ENCODE data around the gene RDH13. TPM values are rescaled to one million over a fixed set of nuclear protein-coding genes. Genes with fewer than 3 reads are reported as not detected.

The RDH13 gene
- total and polyA plus RNA-seq, 4 donors = 9.2 to 30.5 (median 18.6) TPM

GRCh38 chr19:55044286-55044685, 18.7 kb downstream of the RDH13 start:
- Histone ChIP-seq H3K9me3 (ENCODE audit: control insufficient read depth in 4 of 4, insufficient read depth in 3 of 4, low read length in 3 of 4) (no peaks in the 10 kb centered on the region), H3K36me3 (ENCODE audit: control insufficient read depth in 4 of 4, insufficient read depth in 4 of 4, low read length in 4 of 4) (peaks cover 0 to 45% (median 5%) of the 10 kb centered on the region in 4 donors), H3K27me3 (ENCODE audit: control insufficient read depth in 3 of 3, insufficient read depth in 3 of 3, low read length in 2 of 3) (no peaks in the 10 kb centered on the region), H3K27ac (ENCODE audit: low read depth in 1 of 2, low read length in 1 of 2) (no peak overlapping the region), H3K4me3 (no peak overlapping the region), H3K4me1 (ENCODE audit: control insufficient read depth in 5 of 5, insufficient read depth in 5 of 5, low read length in 5 of 5) (peaks cover 0 to 2% (median 0%) of the 10 kb centered on the region in 5 donors), H3K9ac (ENCODE audit: insufficient read depth in 1 of 2, low read length in 2 of 2) (no peak overlapping the region)
- ATAC-seq (ENCODE audit: insufficient read depth, low FRiP score) (no peak), DNase-seq (no peak)
- TF ChIP-seq CTCF (IDR thresholded peaks at IDR 0.05; ENCODE audit: control extremely low read depth, extremely low read depth) = no peak
- WGBS, 2 donors = 92 to 94% methylated on average over 5 of the region's 5 CpGs

- H3K4me1 ChIP-seq (ENCODE audit: control insufficient read depth in 5 of 5, insufficient read depth in 5 of 5, low read length in 5 of 5) = peaks cover 0 to 2% (median 0%) of the 10 kb centered on the region in 5 donors
- H3K9ac ChIP-seq (ENCODE audit: insufficient read depth in 1 of 2, low read length in 2 of 2) = no peak overlapping the region
- DNase-seq (no peak), ATAC-seq (ENCODE audit: insufficient read depth, low FRiP score) (no peak)
- H3K9me3 ChIP-seq (ENCODE audit: control insufficient read depth in 4 of 4, insufficient read depth in 3 of 4, low read length in 3 of 4) = no peaks in the 10 kb centered on the region
- no peak overlapping the region for H3K4me3 ChIP-seq
- no peak for TF ChIP-seq CTCF (IDR thresholded peaks at IDR 0.05; ENCODE audit: control extremely low read depth, extremely low read depth)
- 67 to 68% methylated on average over 11 of the region's 11 CpGs for WGBS, 2 donors
- H3K36me3 ChIP-seq (ENCODE audit: control insufficient read depth in 4 of 4, insufficient read depth in 4 of 4, low read length in 4 of 4) = peaks cover 0 to 29% (median 5%) of the 10 kb centered on the region in 4 donors
- no peaks in the 10 kb centered on the region for H3K27me3 ChIP-seq (ENCODE audit: control insufficient read depth in 3 of 3, insufficient read depth in 3 of 3, low read length in 2 of 3)
- H3K27ac ChIP-seq (ENCODE audit: low read depth in 1 of 2, low read length in 1 of 2) = no peak overlapping the region
These were observed 20.3 kb downstream of the RDH13 start for GRCh38 chr19:55042688-55043087.

- DNase-seq (no peak), ATAC-seq (ENCODE audit: insufficient read depth, low FRiP score) (no peak)
- WGBS, 2 donors = 46 to 74% methylated on average over 8 to 9 of the region's 9 CpGs
- peaks cover 0 to 2% (median 0%) of the 10 kb centered on the region in 5 donors for H3K4me1 ChIP-seq (ENCODE audit: control insufficient read depth in 5 of 5, insufficient read depth in 5 of 5, low read length in 5 of 5)
- TF ChIP-seq CTCF (IDR thresholded peaks at IDR 0.05; ENCODE audit: control extremely low read depth, extremely low read depth) = no peak
- no peak overlapping the region for H3K27ac ChIP-seq (ENCODE audit: low read depth in 1 of 2, low read length in 1 of 2)
- no peaks in the 10 kb centered on the region for H3K27me3 ChIP-seq (ENCODE audit: control insufficient read depth in 3 of 3, insufficient read depth in 3 of 3, low read length in 2 of 3)
- H3K4me3 ChIP-seq = no peak overlapping the region
- peaks cover 0 to 25% (median 4%) of the 10 kb centered on the region in 4 donors for H3K36me3 ChIP-seq (ENCODE audit: control insufficient read depth in 4 of 4, insufficient read depth in 4 of 4, low read length in 4 of 4)
- no peak overlapping the region for H3K9ac ChIP-seq (ENCODE audit: insufficient read depth in 1 of 2, low read length in 2 of 2)
- H3K9me3 ChIP-seq (ENCODE audit: control insufficient read depth in 4 of 4, insufficient read depth in 3 of 4, low read length in 3 of 4) = no peaks in the 10 kb centered on the region
These were observed 20.6 kb downstream of the RDH13 start for GRCh38 chr19:55042344-55042678.

Data from lung (tissue), 12 donors.